GM18517 (cell line): ENCODE measurements around the gene SMIM27.

ENCODE experiments used
- ATAC-seq: cut with Tn5 transposase; IDR thresholded peaks from one replicate; pipeline ENCODE4 v1.9.1; 2021; ENCODE audit warnings: mild to moderate bottlenecking, moderate library complexity; ENCODE audit not compliant: unreplicated experiment

Gene SMIM27

DNA sequence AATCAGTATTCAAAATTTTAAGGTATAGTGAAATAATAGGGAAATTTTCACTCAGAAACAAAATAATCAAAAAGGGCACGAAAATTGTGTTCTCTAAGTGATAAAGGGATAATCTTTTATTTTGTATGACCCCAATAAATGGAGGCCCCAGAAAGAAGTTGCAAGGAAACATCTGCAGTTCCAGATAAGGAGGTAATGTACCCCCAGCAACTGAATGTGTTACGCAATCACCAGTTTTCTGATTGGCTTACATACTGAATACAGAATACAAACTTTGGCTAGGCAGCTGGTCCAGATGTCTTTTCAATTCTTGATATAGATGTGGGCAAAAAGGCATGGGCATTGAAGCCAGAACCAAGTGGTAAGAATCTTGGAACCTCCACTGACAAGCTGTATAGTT lies 2.0 kb downstream of the SMIM27 start:
- no peak for ATAC-seq

DNA sequence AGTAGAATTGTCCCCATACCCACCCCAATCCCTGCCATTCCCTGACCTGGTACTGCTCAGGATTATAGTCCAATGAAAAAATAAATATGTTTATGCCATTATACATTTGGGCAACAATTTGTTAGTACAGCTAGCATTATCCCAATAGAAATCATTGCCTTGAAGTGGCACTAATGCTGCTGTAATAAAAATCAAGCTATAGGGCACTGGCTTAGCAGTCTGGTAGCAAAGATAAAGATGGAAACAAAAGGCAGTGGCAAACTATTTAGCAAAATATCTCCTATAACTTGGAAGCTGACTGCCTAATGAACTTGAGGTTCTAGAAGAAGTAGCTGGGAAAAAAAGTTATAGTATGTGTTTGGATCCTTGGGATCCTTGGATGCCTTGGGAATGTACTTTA lies 2.5 kb downstream of the SMIM27 start:
- no peak for ATAC-seq

- ATAC-seq, result no peak
These were observed 6.3 kb downstream of the SMIM27 start for GRCh38 chr9:32558408-32558934.

DNA sequence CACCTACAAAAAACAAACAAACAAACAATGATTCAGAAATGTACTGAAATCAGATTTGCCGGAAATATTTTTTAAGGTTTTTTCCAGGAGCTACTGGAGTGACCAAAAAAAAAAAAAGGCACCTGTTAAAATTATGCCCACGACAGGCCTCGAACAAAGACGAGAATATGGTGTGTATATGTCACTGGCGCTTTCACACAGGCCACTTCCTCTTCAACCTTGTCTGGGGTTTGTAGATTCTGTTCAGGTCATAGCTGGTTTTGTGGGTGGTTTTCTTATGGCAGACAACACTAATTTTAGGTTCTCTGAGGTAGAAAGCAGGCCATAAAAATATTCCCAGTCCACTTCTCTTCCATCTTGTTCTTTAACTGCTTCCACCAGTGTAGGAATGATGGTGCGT lies 13.8 kb downstream of the SMIM27 start:
- ATAC-seq, result no peak

DNA sequence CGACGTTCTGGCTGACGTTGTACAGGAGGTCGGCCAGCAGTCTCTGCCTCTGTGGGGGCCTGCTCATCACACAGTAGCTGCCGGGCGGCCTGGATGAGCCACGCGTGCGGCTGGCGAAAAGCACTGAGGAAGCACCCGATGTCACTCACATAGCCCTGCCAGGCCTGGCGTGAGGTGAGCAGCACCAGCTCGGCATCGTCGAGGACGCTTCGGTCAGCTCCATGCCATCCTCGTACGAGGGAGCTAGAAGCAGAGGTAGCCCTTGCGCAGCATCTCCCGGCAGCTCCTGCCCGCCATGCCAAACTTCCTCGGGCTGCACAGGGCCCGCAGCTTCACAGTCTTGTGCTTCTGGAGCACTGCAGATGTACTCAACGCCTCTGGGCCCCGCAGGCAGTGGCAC lies 14.6 kb downstream of the SMIM27 start:
- no peak for ATAC-seq

GRCh38 chr9:32570262-32570661 lies 18.1 kb downstream of the SMIM27 start:
- no peak for ATAC-seq

DNA sequence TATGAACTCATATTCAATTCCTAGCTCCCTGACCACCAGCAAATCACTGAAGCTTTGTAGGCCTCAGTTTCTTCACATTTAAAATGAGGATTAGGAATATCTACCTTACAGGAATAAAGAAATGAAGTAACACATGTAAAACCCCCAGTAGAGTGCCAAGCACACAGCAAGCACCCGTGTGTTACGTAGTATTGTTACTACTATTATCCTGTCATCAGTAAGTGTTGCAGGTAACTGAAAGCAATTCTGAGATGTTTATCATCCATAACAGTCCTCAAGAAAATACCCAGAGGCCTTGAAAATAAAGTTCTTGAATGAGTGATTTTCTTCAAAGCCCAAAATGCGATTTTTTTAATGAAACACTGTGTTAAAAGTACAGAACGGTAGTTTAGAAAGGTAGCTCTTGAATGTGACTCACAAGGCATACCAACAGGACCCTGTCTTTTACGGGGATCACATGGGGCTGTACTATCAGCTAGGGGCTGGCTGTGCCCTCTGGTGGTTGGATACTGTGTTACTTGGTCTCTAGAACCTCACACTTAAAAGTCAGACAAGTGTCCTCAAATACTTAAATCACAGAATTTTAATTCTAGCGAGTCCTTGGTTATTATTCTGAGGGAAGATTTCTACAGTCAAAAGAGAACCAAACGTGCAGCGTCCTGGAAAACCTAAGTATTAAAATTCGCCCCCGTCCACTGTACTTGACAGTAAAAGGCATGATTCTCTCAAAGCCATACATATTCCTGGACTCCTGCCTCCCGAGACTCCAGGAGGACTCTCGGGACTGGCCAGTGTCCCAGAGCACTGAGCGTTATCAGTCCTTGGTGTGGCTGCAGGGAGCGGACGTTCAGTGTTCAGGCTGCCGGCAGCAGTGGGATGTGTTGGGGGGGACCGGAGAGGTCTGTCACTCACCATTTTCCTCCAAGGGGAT lies 20.1 kb downstream of the SMIM27 start:
- peak; percentile 88 for ATAC-seq

- peak; percentile 82 for ATAC-seq
These were observed 20.9 kb downstream of the SMIM27 start, which contains the start of gene NDUFB6 for GRCh38 chr9:32572900-32573523. Gene NDUFB6 (minus strand): TSS chr9:32573159. CDS start chr9:32573060, 99 bp downstream.

DNA sequence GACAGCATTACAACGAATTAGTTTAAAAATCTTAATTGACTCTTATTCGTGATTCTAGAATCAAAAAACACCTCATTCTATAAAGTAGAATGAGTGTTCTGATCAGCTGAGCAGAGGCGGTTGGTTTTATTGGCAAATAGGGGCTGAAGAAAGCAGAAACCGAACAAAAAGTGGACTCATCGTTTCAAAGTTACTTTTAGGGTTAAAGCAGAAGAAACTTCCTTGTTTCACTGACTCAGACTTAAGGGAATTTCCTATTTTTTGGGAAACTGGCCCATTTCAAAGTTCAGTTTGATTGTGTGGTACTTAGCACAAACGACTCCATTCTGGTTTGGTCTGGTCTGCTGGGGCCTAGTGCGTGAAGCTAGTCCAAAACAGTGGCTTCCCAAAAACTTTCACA lies 21.7 kb downstream of the SMIM27 start:
- no peak for ATAC-seq

DNA sequence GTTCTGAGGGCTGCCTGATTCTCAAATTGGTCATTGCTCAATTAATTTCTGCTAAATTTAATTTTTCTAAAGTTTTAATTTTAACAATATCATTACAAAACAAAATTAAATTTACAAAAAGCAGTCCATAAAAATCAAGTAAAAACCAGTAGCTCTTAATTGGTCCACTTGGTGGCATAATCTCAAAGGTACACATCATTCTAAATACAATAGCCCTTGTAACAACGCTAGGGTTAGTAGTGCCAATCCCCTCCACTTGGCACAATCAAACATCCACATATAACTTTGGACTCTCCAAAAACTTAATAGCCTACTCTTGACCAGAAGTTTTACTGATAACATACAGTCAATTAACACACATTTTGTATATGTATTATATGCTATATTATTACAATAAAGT lies 22.7 kb downstream of the SMIM27 start:
- ATAC-seq, result no peak

GRCh38 chr9:32577316-32577715 lies 25.2 kb downstream of the SMIM27 start:
- ATAC-seq, result no peak

DNA sequence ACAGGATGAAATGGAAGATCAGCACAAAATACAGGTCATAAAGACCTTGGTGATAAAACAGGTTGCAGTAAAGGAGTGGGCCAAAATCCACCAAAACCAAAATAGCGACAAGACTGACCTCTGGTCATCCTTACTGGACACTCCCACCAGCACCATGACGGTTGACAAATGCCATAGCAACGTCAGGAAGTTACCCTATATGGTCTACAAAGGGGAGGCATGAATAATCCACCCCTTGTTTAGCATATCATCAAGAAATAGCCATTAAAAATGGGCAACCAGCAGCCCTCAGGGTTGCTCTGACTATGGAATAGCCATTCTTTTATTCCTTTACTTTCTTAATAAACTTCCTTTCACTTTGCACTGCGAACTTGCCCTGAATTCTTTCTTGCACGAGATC lies 26.8 kb downstream of the SMIM27 start:
- ATAC-seq, result no peak

GRCh38 chr9:32579706-32580331 lies 27.7 kb downstream of the SMIM27 start:
- ATAC-seq, result peak; percentile 43

GRCh38 chr9:32580631-32581300 lies 28.6 kb downstream of the SMIM27 start:
- ATAC-seq, result no peak

- no peak for ATAC-seq
These were observed 29.5 kb downstream of the SMIM27 start for GRCh38 chr9:32581512-32582143.

GRCh38 chr9:32584784-32585183 lies 32.7 kb downstream of the SMIM27 start:
- ATAC-seq, result no peak

GRCh38 chr9:32587901-32588300 lies 35.8 kb downstream of the SMIM27 start:
- no peak for ATAC-seq

DNA sequence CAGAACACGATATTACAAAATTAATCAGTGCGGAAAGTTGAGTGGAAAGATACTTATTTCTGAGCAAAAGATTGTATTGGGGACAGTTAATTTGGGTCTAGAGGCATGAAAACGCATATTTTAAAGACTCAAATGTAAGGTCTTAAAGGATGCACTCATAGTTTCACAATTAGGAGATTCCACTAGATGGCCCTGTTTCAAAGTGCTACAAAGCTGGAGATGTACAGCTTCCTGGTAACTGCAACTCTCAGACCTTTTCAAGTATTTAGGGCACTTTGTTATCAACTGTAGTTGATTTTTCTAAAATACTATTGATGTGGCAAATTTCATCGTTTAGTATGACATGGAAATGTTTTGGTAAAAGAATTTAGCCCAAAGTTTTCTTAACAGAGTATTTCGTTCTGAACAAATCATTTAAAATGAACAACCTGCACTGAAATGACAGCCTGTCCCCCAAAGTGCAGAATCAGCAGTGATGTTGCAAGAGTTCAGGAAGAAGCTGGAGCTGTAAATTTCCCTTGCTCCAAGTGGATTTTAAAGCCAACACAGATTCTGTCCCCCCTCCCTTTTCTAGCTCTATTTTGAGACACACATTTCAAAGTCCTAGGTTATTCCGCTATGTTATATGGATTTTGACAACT lies 37.1 kb downstream of the SMIM27 start:
- no peak for ATAC-seq

DNA sequence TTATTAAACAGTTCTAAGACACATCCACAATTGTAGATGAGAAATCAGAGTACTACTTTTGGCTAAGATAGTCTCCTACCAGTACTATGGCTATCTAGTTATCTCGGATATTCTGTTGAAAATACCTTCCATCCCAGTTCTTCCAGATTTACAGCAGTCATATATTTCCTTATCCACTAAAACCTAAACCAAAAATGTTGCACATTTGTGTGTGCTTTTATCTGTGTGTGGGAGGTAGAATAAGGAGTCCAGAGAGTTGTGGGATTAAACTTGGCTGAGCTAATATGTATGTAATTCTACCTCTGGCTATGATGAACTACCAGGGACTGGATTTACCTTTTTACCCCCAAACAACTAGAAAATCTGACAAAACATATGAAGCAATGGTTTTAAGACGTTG lies 38.3 kb downstream of the SMIM27 start:
- no peak for ATAC-seq

GRCh38 chr9:32590898-32591297 lies 38.8 kb downstream of the SMIM27 start:
- ATAC-seq, result no peak
